GM19455 (cell line): ENCODE results near the gene MPZ.
"Not testable (repeated sequence)": the region's sequence is repeated elsewhere in the genome, so short reads cannot be mapped to it uniquely, and the experiment has no call there.

ENCODE experiments used
- ATAC-seq: cut with Tn5 transposase; IDR thresholded peaks from one replicate; pipeline ENCODE4 v1.9.1; 2021; ENCODE audit not compliant: unreplicated experiment

The MPZ gene

GRCh38 chr1:161309868-161310267 is at the start of gene MPZ:
Gene MPZ, minus strand, starts transcription at chr1:161309968. Its CDS starts 63 bp downstream, at chr1:161309905.
- no peak for ATAC-seq

GRCh38 chr1:161359291-161359690 is 49.5 kb upstream of the MPZ start:
- no peak for ATAC-seq

- ATAC-seq, result no peak
Observed at GRCh38 chr1:161357073-161357472, 47.3 kb upstream of the MPZ start.

- no peak for ATAC-seq
Observed at GRCh38 chr1:161351482-161351881, 41.7 kb upstream of the MPZ start.

- no peak for ATAC-seq
Observed at GRCh38 chr1:161350671-161351070, 40.9 kb upstream of the MPZ start.

- no peak for ATAC-seq
Observed at GRCh38 chr1:161342821-161343220, 33.1 kb upstream of the MPZ start.

GRCh38 chr1:161342177-161342576 is 32.4 kb upstream of the MPZ start:
- no peak for ATAC-seq

- ATAC-seq, result no peak
Observed at GRCh38 chr1:161335796-161336195, 26.0 kb upstream of the MPZ start.

GRCh38 chr1:161333166-161333565 is 23.4 kb upstream of the MPZ start:
- ATAC-seq, result no peak

- ATAC-seq, result no peak
Observed at GRCh38 chr1:161330346-161330745, 20.6 kb upstream of the MPZ start.

- no peak for ATAC-seq
Observed at GRCh38 chr1:161324020-161324419, 14.3 kb upstream of the MPZ start.

- not testable (repeated sequence) for ATAC-seq
Observed at GRCh38 chr1:161315841-161316674, 6.3 kb upstream of the MPZ start.

GRCh38 chr1:161314201-161314981 is 4.6 kb upstream of the MPZ start, which contains the start of gene SDHC:
Gene SDHC, plus strand, starts transcription at chr1:161314381. Its CDS starts 25 bp downstream, at chr1:161314406.
- peak; percentile 97 for ATAC-seq

- ATAC-seq, result peak; percentile 7
Observed at GRCh38 chr1:161313554-161314200, 3.9 kb upstream of the MPZ start.

GRCh38 chr1:161311595-161312181 is 1.9 kb upstream of the MPZ start:
- ATAC-seq, result no peak

- no peak for ATAC-seq
Observed at GRCh38 chr1:161307892-161308638, 1.7 kb downstream of the MPZ start.

GRCh38 chr1:161307230-161307768 is 2.5 kb downstream of the MPZ start:
- no peak for ATAC-seq

- ATAC-seq, result peak; percentile 69
Observed at GRCh38 chr1:161305867-161306519, 3.8 kb downstream of the MPZ start.
